Measurements from ENCODE around the gene SLC37A3.
"Not testable (repeated sequence)": the region's sequence is repeated elsewhere in the genome, so short reads cannot be mapped to it uniquely, and the experiment has no call there.

SLC37A3 gene, protein sequence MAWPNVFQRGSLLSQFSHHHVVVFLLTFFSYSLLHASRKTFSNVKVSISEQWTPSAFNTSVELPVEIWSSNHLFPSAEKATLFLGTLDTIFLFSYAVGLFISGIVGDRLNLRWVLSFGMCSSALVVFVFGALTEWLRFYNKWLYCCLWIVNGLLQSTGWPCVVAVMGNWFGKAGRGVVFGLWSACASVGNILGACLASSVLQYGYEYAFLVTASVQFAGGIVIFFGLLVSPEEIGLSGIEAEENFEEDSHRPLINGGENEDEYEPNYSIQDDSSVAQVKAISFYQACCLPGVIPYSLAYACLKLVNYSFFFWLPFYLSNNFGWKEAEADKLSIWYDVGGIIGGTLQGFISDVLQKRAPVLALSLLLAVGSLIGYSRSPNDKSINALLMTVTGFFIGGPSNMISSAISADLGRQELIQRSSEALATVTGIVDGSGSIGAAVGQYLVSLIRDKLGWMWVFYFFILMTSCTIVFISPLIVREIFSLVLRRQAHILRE

DNA sequence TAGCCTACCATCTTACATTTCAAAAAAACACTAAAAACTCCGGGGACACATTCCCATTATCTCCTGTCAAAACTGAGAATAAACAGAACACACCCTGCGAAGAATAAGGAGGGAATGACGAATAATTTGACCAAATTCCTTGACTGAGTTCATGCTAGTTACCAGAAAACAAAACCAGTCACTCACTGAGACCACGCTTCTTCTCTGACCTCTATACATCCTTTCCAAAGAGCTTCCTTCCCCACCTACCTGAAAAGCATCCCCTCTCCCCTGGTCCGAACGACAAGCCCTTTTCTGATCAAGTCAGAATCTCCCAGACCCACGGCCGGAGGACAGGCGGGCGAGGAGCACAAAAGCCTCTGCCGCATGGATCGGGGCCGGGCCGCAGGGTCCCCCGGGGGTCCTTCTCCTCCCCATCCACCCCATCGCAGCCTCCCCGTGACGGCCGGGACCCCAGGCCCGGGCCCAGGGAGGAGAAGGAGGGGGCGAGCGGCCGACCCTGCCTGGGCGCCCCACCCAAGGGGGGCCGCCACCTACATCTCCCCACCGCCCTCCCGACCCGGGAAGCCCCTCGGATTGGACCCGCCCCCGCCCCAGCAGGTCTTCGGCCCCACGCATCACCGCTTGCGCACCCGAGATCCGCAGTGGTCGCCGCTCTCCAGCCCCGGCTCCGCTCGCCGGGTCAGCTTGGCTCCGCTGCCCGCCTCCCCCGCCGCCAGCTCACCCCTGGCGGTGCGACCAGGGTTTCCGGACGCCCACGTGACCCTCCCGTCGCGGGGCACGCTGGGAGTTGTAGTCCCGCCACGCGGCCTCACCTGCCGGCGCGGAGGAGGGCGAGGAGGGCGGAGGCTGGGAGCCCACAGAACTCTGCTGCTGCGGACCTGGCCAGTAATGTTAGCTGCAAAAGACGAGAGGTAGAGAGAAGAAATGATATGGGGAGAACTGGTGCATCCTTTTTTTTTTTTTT lies at the start of gene SLC37A3:
SLC37A3 (minus strand) TSS at position 747 of the 967 bp plus-strand sequence. CDS start 16,004 bp downstream, outside the sequence.
- DNase-seq (ENCODE audit: extremely low read depth in 1 of 2, low read depth in 1 of 2) = peak; percentile 77 to 82

DNA sequence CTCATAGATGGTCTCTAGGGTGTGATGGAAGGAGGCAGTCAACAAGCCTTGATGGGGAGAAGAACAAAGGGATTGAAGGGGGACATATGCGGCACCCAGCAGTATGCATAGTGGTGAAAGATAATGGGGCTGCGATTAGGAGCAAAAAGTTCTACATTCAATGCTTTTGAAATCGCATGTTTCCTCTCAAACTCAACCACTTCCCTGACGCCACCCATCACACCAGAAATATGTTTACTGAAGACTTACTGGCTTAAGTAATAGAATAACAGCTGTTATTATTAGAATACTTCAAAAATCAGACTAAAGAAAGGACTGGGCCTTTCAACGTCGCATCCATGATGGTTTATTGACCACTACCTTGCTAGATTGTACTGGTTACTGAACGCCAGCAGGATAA lies 49.5 kb upstream of the SLC37A3 start:
- no peak for DNase-seq (ENCODE audit: extremely low read depth in 1 of 2, low read depth in 1 of 2)

DNA sequence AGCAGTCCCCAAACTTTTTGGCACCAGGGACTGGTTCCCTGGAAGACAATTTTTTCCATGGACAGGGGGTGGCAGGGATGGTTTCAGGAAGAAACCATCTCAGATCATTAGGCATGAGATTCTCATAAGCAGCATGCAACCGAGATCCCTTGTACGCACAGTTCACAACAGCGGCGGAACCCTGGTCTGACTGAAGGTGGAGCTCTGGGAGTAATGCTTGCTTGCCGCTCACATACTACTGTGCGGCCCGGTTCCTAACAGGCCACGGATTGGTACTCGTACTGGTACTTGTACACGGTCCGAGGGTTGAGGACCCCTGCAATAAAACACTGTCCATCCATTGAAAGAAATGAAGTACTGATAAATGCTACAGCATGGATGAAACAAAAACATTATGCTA lies 48.1 kb upstream of the SLC37A3 start:
- no peak for DNase-seq (ENCODE audit: extremely low read depth in 1 of 2, low read depth in 1 of 2)

DNA sequence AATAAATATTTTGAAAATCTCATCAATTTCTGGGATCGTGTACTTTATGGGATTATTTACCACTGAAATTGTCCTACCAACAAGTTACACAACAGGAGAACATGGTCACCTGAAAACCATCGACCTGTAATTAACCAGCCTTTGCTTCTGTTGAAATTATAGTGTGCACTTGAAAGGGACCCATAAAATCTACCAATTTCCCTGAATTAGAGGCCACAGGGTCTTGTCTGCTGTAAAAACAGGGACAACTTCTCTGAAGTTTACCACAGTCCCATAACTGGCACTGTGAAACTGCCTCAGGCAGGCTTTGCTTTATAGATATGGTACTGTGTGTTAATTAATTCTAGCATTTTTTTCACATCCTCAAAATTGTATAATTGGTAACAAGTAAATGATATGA lies 43.2 kb upstream of the SLC37A3 start:
- DNase-seq (ENCODE audit: extremely low read depth in 1 of 2, low read depth in 1 of 2) = no peak

DNA sequence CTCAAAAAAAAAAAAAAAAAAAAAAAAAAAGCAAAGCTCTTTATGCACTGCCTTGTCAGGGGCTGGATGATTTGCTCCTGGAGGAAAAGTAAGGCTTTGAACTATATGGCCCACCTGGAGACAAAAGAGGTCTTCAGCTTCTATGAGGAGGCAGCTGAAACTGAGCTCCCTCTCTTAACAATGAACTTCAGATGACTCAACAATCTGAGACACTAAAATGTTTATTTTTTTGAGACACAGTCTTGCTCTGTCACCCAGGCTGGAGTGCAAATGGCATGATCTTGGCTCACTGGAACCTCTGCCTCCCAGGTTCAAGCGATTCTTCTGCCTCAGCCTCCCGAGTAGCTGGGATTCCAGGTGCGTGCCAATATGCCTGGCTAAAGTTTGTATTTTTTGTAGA lies 42.3 kb upstream of the SLC37A3 start:
- no peak for DNase-seq (ENCODE audit: extremely low read depth in 1 of 2, low read depth in 1 of 2)

DNA sequence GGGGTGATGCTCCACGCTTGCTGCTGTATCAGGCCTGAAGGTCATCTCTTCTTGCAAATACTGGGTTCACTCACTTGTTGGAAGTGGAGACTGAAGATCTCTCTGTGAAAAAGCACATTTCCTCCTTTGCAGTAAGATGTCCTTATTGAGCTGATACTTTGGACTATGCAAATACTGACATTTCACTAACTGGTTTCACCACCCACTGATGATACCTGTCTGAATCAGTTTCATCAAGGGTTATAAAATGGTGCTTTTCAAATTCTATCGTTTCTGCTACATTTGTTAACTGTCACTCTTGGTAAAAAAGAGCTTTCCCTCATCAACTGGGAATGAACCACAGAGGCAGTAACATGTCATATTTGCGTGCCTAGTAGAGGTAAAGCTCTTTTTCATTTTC lies 41.0 kb upstream of the SLC37A3 start:
- DNase-seq (ENCODE audit: extremely low read depth in 1 of 2, low read depth in 1 of 2) = no peak

DNA sequence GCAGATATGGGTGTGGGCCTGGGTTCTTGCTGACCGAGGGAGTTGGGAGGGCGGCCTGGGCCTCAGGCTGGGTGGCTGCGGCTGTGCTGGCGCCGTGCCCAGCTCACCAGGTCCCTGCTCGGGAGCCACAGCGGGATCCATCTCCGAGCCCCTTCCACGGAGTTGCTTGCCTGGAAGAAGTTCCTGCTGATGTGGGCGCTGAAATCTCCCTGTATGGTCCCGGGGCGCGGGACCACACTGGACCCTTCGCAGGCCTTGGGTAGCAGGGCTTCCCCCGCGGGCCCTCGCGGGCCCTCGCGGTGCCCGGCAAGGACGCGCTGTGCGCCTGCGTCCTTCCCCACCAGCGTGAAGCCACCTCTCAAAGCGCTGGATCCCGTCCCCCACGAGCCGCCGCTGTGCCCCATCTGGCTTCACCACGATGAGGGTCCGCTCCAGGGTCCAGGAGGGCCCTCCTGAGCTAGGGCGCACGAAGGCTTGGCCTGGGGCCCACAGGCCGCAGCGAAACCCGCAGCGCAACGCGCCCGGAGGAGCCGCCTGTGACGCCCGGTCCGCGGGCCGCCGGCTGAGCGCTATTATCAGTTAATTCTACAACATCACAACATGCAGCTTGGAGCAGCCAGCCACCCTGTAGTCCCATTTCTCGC lies 37.0 kb upstream of the SLC37A3 start:
- DNase-seq (ENCODE audit: extremely low read depth in 1 of 2, low read depth in 1 of 2) = no peak

DNA sequence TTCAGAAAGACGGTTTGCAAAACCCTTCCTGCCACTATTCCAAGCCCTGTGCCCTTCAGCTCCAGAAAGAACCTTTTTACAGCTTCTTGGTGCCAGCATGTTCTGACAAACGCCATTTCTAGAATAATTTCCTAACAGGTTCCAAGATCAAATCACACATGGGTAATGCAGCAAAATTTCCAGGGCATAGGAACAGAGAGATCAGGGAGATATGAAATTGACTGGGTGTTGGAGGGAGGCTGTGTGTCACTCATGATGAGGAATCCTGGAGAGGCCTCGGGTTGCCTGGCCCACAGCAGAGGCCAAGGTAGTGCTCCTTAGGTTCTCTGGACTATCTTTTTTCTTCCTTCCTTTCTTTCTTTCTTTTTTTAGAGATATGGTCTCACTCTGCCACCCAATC lies 35.1 kb upstream of the SLC37A3 start:
- no peak for DNase-seq (ENCODE audit: extremely low read depth in 1 of 2, low read depth in 1 of 2)

DNA sequence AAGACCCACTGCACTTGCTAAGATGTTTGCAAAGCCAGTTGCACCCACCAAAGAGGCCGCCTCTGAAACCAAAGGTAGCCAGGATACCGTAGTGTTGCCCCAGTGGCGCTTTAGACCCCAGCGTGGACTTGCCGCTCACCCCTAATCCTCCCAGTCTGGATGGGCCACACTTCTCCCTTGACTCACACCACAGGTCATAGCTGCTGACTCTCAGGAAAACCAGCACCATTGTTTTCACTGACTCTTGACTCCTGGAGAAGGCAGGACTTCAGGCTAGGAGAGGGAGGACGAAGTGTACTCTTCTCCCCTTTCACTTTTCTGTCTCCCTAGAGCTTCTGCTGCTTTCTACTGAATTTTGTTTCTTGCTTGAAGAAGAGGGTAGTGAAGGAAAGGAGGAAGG lies 27.8 kb upstream of the SLC37A3 start:
- no peak for DNase-seq (ENCODE audit: extremely low read depth in 1 of 2, low read depth in 1 of 2)

DNA sequence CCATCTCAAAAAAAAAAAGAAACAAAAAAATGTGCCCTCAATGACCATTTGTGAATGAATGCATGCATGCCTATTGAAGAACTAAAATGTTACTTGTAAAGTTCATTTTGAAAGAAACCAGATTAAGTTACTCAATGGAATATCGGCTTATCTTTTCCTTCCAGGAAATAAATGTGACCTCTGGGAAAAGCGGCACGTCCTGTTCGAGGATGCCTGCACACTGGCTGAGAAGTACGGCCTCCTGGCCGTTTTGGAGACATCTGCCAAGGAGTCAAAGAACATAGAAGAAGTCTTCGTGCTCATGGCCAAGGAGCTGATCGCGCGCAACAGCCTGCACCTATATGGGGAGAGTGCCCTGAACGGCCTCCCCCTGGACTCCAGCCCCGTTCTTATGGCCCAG lies 27.4 kb upstream of the SLC37A3 start:
- DNase-seq (ENCODE audit: extremely low read depth in 1 of 2, low read depth in 1 of 2) = no peak

DNA sequence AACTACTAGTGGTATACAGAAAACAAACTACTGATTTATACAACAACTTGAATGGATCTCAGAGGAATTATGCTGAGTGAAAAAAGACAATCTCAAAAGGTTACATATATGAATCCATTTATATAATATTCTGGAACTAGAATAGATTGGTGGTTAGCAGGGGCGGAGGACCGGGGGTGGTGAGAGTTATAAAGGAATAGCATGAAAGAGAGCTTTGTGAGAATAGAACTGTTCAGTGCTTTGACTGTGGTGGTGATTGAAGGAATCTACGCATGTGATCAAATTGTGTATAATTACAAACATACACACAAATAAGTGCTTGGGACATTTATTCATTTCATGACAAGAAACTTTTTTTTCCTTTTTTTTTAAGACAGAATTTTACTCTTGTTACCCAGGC lies 25.2 kb upstream of the SLC37A3 start:
- DNase-seq (ENCODE audit: extremely low read depth in 1 of 2, low read depth in 1 of 2) = no peak

DNA sequence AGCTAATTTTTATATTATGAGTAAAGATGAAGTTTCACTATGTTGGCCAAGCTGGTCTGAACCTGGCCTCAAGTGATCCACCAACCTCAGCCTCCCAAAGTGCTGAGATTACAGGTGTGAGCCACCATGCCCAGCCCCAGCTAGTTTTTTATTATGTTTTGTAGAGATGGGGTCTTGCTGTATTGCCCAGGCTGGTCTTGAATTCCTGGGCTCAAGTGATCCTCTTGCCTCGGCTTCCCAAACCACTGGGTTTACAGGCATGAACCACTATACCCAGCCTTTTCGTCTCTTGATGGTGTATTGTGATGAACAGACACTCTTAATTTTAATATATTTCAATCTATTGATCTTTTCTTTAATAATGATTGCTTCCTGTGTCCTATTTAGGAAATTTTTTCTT lies 23.2 kb upstream of the SLC37A3 start:
- DNase-seq (ENCODE audit: extremely low read depth in 1 of 2, low read depth in 1 of 2) = no peak

DNA sequence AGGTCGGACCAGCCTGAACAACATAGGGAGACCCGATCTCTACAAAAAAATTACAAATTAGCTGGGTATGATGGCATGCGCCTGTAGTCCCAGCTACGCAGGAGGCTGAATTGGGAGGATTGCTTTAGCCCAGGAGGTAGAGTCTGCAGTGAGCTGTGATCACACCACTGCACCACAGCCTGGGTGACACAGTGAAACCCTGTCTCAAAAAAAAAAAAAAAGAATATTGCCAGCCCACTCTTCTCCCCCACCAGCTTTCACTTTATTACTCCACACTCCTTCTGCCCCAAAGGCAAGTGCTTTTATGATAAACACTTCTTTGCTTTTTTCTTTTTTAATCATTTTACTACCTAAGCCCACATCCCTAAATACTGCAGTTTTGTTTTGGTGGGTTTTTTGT lies 20.3 kb upstream of the SLC37A3 start:
- no peak for DNase-seq (ENCODE audit: extremely low read depth in 1 of 2, low read depth in 1 of 2)

DNA sequence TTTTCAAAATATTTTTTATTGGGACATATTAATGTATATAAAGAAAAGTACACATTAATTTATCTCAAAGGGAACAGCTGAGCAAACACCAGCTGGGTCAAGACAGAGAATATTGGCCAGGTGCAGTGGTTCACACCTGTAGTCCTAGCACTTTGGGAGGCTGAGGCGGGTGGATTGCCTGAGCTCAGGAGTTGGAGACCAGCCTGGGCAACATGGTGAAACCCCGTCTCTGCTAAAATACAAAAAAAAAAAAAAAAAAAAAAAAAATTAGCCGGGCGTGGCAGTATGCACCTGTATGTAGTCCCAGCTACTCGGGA lies 19.8 kb upstream of the SLC37A3 start:
- DNase-seq (ENCODE audit: extremely low read depth in 1 of 2, low read depth in 1 of 2) = not testable (repeated sequence)

DNA sequence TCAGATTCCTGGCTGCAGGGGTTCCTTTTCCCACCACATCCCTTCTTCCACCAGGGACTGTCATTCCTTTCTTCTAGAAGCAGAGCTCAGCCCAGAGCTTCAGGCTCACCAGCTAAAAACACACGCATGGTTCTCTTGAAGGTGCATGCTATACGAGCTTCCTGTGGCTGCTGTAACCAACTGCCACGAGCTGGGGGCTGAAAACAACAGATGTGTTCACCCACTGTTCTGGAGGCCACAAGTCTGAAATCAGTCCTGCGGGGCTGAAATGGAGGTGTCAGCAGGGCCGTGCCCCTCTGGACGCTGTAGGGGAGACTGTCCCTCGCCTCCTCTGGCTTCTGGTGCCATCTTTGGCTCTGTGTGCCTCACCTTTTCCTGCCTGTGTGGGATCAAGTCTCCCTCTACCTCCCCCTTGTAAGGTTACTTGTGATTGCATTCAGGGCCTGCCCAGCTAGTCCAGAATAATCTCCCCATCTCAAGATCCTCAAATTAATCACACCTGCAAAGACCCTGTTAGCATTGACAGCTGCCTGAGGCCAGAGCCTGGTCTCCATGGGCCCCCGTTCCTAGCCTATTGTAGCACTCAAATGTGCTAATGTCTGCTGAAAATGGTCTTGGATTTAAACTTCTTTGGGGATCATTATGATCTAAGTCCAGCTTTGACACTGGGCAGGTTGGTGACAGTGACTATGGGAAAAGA lies 19.3 kb upstream of the SLC37A3 start:
- no peak for DNase-seq (ENCODE audit: extremely low read depth in 1 of 2, low read depth in 1 of 2)

DNA sequence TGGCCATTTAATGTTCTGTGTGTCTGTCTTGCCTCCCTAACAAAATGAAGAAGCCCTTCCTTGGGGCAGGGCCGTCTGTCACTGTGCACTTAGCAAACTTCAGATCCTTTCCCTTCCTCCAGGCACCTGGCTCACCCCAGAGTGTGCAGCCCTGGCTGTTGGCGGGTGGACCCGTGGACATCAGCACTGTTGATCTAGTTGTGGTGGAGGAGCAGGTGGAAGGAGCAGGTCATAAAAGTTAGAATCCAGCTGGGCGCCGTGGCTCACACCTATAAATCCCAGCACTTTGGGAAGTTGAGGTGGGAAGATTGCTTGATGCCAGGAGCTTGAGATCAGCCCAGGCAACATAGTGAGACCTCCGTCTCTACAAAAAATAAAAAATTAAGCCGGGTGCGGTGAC lies 18.2 kb upstream of the SLC37A3 start:
- no peak for DNase-seq (ENCODE audit: extremely low read depth in 1 of 2, low read depth in 1 of 2)

DNA sequence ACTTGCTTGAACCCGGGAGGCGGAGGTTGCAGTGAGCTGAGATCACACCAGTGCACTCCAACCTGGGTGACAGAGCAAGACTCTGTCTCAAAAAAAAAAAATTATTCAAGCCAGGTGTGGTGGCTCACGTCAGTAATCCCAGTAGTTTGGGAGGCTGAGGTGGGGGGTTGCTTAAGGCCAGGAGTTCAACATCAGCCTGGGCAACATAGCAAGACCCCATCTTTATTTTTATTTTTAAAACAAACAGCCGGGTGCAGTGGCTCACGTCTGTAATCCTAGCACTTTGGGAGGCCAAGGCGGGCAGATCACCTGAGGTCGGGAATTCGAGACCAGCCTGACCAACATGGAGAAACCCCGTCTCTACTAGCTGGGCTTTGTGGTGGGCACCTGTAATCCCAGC lies 17.5 kb upstream of the SLC37A3 start:
- DNase-seq (ENCODE audit: extremely low read depth in 1 of 2, low read depth in 1 of 2) = not testable (repeated sequence)

DNA sequence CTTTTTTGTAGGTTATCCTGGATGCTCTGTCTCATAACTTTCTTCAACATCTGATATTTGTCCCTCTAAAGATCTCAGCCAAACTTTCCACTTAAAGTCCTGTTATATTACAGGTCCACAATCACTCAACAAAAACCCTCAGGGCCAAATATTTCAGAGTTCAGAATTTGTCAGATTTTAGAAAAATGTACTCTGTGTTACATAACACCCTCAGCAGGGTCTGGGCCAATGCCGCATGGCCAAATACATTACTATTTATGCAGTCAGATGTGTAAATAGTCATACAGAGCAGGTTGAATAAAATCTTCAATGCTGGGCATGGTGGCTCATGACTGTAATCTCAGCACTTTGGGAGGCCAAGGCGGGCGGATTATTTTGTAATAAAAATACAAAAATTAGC lies 17.0 kb upstream of the SLC37A3 start:
- no peak for DNase-seq (ENCODE audit: extremely low read depth in 1 of 2, low read depth in 1 of 2)

DNA sequence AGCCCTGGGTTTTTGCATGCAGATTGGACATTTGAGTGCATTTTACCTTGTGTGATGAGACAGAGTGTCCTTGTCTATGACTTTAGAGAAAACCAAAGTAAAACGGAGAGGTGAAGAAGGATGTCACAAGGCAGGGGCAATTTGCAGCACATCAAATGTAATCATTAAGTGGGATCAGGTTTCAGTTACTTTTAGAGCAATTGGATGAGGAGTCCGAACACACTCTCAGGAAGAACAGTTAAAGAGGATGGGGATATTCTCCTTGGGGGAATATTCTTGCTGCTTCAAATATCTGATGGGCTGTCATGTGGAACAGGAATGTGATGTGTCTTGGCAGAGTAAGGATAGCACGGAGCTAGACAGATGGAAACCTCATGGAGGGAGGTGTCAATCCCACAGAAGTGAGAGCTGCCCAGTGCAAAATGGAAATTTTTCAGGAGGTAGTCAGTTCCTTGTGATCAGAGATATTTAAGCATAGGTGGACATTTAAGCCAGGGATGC lies 6.3 kb upstream of the SLC37A3 start:
- DNase-seq (ENCODE audit: extremely low read depth in 1 of 2, low read depth in 1 of 2) = no peak

DNA sequence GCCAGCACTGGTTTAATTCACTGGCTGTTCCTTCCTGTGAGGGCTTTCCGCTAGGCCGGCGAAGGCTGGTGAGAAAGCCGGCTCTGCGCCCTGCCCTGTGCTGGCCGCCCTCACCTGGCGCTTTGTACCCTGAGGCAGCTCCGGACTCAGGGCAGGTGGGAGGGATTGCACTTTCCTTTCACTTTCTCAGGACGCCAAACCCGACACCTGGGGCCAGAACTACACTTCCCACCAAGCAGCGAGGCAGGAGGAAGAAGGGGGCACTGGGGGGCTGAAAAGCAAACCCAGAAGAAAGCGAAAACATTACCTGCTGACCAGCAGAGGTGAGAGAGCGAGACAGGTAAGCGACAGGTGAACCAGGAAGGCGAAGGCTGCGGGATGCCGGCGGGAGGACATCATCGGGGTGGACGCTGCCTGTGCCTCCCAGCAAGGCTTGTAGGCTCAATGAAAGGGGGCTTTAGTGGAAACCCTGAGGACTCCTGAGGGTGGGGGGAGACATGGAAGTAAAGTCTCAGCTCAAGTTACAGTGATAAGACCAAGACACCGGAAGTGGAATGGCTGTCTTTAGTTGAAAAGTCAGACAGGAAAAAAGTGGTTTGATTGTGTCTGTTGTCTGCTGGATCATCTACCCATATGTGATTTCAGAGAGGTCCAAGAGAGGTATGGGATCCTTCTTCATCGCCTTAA lies 5.7 kb upstream of the SLC37A3 start, which contains the start of gene RAB19:
RAB19 (plus strand) TSS at position 181 of the 687 bp plus-strand sequence. CDS start 3,589 bp downstream, outside the sequence.
- DNase-seq (ENCODE audit: extremely low read depth in 1 of 2, low read depth in 1 of 2) = no peak

All from stimulated activated CD8-positive, alpha-beta memory T cell treated with anti-CD3 and anti-CD28 coated beads, Interleukin-7, amount 100 ng/mL, for 48 hours (primary cell).